Uterus (tissue), 4 donors: ENCODE measurements around the gene ZNF286A. TPM values are rescaled to one million over a fixed set of nuclear protein-coding genes. Genes with fewer than 3 reads are reported as not detected.
"Not testable (repeated sequence)": the region's sequence is repeated elsewhere in the genome, so short reads cannot be mapped to it uniquely, and the experiment has no call there.

Experiments
- DNase-seq, 2 donors: peaks; one replicate each; pipeline ENCODE4 v3.0.0-alpha.2; 2019 to 2020
- H3K27ac ChIP-seq, 2 donors: fragments of 200-600 bp; sonication (generic); 1 replicate in 1 of 2; 2 replicates in 1 of 2; pipeline ENCODE4 v1.5.1; 2016 to 2018
- H3K27me3 ChIP-seq, 2 donors: fragments of 200-600 bp; sonication (generic); one replicate each; pipeline ENCODE4 v1.5.1; 2018 to 2019; ENCODE audit warnings: control low read depth in 1 of 2
- H3K36me3 ChIP-seq, 2 donors: fragments of 200-600 bp; sonication (generic); one replicate each; pipeline ENCODE4 v1.5.1; 2019; ENCODE audit warnings: control low read depth in 1 of 2
- H3K4me1 ChIP-seq, 2 donors: fragments of 200-600 bp; sonication (generic); one replicate each; pipeline ENCODE4 v1.5.1; 2018 to 2019; ENCODE audit warnings: control low read depth in 1 of 2
- H3K4me3 ChIP-seq, 2 donors: fragments of 200-600 bp; sonication (generic); 1 replicate in 1 of 2; 2 replicates in 1 of 2; pipeline ENCODE4 v1.5.1; 2018 to 2019; ENCODE audit warnings: mild to moderate bottlenecking in 1 of 2
- H3K9me3 ChIP-seq, 2 donors: fragments of 200-600 bp; sonication (generic); one replicate each; pipeline ENCODE4 v1.5.1; 2019; ENCODE audit warnings: control low read depth in 1 of 2
- CTCF ChIP-seq, 4 experiments: fragments of 200-600 bp in 2 of 4; fragments of 450-650 bp in 2 of 4; sonication (generic) in 2 of 4; IDR thresholded peaks; one replicate each; pipeline ENCODE4 v1.5.1; 2016 to 2019; ENCODE audit warnings: antibody characterized with exemption in 4 of 4, mild to moderate bottlenecking in 2 of 4, moderate library complexity in 1 of 4
- POLR2A ChIP-seq, 2 donors: fragments of 450-650 bp; IDR thresholded peaks; one replicate each; pipeline ENCODE4 v1.6.1; 2016; ENCODE audit warnings: antibody characterized with exemption in 2 of 2, mild to moderate bottlenecking in 1 of 2, moderate library complexity in 1 of 2
- intact Hi-C: fragments of 100-400 bp; cut with DNase I; formaldehyde crosslinking; loops from one replicate; pipeline ENCODE4 v1.15.1; 2023; ENCODE audit warnings: low total_unique reads
- total RNA-seq, 4 donors: library from RNA; depleted of rRNA in 3 of 4; stranded (reverse); fragments of >200 nt in 3 of 4; gene quantifications; one replicate each; pipeline versions ENCODE4 v1.1.0 to v1.2.4, GENCODE V29; 2014 to 2023
- donor health status: DM: yes; HTN: yes; CAD: no.

The ZNF286A gene
- 10 to 100 TPM in 3 of 4 donors, 1 to 10 TPM in 1; 5.6 to 79.0 (median 17.4) TPM for total RNA-seq

DNA sequence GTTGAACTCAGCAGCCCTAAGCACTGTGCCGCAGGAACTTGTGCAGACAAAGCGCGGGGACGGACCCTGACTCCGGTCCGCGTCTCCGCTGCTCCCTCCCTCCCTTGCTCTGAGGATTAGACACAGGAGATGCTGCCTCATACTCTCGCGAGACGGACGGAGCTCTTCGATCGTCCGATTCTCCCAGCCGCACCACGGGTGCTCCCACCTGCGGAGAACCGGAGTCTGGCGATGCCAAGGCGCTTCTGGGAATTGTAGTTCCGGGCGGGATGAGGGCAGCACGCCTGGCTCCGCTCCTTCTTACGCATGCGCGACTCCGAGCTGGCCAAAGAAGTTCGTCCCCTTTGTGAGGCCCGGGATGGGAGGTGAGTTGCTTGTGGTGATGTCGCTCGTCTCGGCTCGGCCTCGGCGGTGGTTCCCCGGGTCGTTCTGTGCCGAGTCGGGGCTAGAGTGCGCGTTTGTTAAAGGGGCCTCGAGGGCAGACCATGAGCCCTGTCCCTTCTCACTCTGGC lies at the start of gene ZNF286A:
TSS of gene ZNF286A (plus strand) at position 340 of the 512 bp plus-strand sequence. CDS start 578 bp downstream, outside the sequence.
- H3K4me1 ChIP-seq, H3K36me3 ChIP-seq, intact Hi-C loops, H3K9me3 ChIP-seq, H3K27me3 ChIP-seq: not testable (repeated sequence)
- H3K4me3 ChIP-seq = peak within 1 kb of the TSS; percentile 49 to 74
- peak within 1 kb of the TSS; percentile 64 to 76 for H3K27ac ChIP-seq
- DNase-seq = peak; percentile 99
- TF ChIP-seq POLR2A (IDR thresholded peaks at IDR 0.05) (peak; percentile 74 to 83), CTCF (IDR thresholded peaks at IDR 0.05) (peak in 1 of 4 experiments; percentile 29)

- H3K4me1 ChIP-seq = peaks cover 0 to 3% of the 10 kb centered on the region in 2 donors
- H3K4me3 ChIP-seq = peak overlapping the region in 1 of 2 donors; percentile 32
- H3K36me3 ChIP-seq = no peaks in the 10 kb centered on the region
- H3K9me3 ChIP-seq = no peaks in the 10 kb centered on the region
- peak; percentile 25 to 61 for DNase-seq
- no peaks in the 10 kb centered on the region for H3K27me3 ChIP-seq
- intact Hi-C loops = no loop called here
- TF ChIP-seq POLR2A (IDR thresholded peaks at IDR 0.05) = no peak
- no peak for TF ChIP-seq CTCF (IDR thresholded peaks at IDR 0.05)
- H3K27ac ChIP-seq = peak overlapping the region; percentile 50 to 70
Measured at GRCh38 chr17:15649861-15650421, 49.6 kb upstream of the ZNF286A start.

GRCh38 chr17:15650741-15651582 lies 48.6 kb upstream of the ZNF286A start:
- peak overlapping the region; percentile 62 to 70 for H3K27ac ChIP-seq
- peaks cover 0 to 3% of the 10 kb centered on the region in 2 donors for H3K4me1 ChIP-seq
- intact Hi-C loops = no loop called here
- H3K4me3 ChIP-seq = peak overlapping the region; percentile 32 to 39
- no peak for DNase-seq
- no peaks in the 10 kb centered on the region for H3K27me3 ChIP-seq
- TF ChIP-seq POLR2A (IDR thresholded peaks at IDR 0.05) (no peak), CTCF (IDR thresholded peaks at IDR 0.05) (no peak)
- H3K36me3 ChIP-seq = no peaks in the 10 kb centered on the region
- no peaks in the 10 kb centered on the region for H3K9me3 ChIP-seq

- intact Hi-C loops = no loop called here
- H3K36me3 ChIP-seq = no peaks in the 10 kb centered on the region
- no peaks in the 10 kb centered on the region for H3K27me3 ChIP-seq
- peak overlapping the region; percentile 32 to 39 for H3K4me3 ChIP-seq
- H3K27ac ChIP-seq = peak overlapping the region; percentile 62 to 70
- peak; percentile 91 for DNase-seq
- TF ChIP-seq POLR2A (IDR thresholded peaks at IDR 0.05) = peak; percentile 31 to 50
- TF ChIP-seq CTCF (IDR thresholded peaks at IDR 0.05) = no peak
- peaks cover 0 to 3% of the 10 kb centered on the region in 2 donors for H3K4me1 ChIP-seq
- H3K9me3 ChIP-seq = no peaks in the 10 kb centered on the region
Measured at GRCh38 chr17:15651583-15652110, 47.9 kb upstream of the ZNF286A start.
